ENCODE results near the gene ADAMTS17.
A peak's percentile ranks its signal among the peaks of the same experiment; 100 is the strongest.

Gene ADAMTS17

DNA sequence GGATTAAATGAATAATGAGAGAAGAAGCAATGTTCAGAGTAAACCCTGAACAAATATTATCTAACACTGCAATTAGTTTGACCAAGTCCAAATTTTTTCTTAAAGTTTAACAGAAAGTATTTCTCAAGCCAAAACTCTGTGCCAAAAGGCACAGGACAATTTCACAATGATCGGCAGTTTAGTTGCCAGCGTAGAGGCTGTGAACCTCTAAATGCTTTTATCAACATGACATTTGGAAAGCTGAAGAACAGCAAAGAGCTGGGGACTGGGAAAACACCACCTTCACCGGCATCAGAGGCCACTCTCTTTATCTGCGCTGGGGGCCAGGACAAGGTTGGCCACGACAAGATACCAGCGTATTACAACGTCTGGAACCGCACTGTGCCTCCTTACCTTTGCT, 125.6 kb downstream of the ADAMTS17 start:
- no peaks in the 10 kb centered on the region for H3K27me3 Mint-ChIP-seq (ENCODE audit: low read depth, poor library complexity)
- no peak for DNase-seq
- TF ChIP-seq, protein P1, sequence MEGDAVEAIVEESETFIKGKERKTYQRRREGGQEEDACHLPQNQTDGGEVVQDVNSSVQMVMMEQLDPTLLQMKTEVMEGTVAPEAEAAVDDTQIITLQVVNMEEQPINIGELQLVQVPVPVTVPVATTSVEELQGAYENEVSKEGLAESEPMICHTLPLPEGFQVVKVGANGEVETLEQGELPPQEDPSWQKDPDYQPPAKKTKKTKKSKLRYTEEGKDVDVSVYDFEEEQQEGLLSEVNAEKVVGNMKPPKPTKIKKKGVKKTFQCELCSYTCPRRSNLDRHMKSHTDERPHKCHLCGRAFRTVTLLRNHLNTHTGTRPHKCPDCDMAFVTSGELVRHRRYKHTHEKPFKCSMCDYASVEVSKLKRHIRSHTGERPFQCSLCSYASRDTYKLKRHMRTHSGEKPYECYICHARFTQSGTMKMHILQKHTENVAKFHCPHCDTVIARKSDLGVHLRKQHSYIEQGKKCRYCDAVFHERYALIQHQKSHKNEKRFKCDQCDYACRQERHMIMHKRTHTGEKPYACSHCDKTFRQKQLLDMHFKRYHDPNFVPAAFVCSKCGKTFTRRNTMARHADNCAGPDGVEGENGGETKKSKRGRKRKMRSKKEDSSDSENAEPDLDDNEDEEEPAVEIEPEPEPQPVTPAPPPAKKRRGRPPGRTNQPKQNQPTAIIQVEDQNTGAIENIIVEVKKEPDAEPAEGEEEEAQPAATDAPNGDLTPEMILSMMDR (IDR thresholded peaks at IDR 0.05): no peak
- no peak overlapping the region for H3K27ac Mint-ChIP-seq
- H3K4me3 Mint-ChIP-seq: no peak overlapping the region
- H3K9me3 Mint-ChIP-seq: no peaks in the 10 kb centered on the region
- peaks cover 63% of the 10 kb centered on the region for H3K4me1 Mint-ChIP-seq
- no peaks in the 10 kb centered on the region for H3K36me3 Mint-ChIP-seq (ENCODE audit: low read depth)

DNA sequence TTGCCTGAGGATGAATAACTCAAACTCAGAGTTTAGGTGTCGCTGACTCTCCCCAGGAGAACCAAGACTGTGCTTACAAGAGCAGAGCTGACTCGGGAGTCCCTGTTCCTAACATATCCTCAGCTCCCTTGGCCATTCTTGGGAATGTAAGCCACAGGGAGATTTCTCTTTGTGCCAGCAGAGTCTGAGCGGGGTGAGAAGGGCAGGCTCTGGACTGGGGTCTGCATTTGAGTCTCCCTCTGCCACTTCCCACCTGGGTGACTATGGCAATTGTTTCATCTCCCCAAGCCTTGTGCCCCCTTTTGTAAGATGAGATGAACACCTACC, 126.0 kb downstream of the ADAMTS17 start:
- Mint-ChIP-seq H3K36me3 (ENCODE audit: low read depth) (no peaks in the 10 kb centered on the region), H3K9me3 (no peaks in the 10 kb centered on the region), H3K4me1 (peaks cover 61% of the 10 kb centered on the region), H3K27me3 (ENCODE audit: low read depth, poor library complexity) (no peaks in the 10 kb centered on the region), H3K4me3 (no peak overlapping the region), H3K27ac (no peak overlapping the region)
- TF ChIP-seq, protein P1 (IDR thresholded peaks at IDR 0.05): no peak
- DNase-seq: no peak

DNA sequence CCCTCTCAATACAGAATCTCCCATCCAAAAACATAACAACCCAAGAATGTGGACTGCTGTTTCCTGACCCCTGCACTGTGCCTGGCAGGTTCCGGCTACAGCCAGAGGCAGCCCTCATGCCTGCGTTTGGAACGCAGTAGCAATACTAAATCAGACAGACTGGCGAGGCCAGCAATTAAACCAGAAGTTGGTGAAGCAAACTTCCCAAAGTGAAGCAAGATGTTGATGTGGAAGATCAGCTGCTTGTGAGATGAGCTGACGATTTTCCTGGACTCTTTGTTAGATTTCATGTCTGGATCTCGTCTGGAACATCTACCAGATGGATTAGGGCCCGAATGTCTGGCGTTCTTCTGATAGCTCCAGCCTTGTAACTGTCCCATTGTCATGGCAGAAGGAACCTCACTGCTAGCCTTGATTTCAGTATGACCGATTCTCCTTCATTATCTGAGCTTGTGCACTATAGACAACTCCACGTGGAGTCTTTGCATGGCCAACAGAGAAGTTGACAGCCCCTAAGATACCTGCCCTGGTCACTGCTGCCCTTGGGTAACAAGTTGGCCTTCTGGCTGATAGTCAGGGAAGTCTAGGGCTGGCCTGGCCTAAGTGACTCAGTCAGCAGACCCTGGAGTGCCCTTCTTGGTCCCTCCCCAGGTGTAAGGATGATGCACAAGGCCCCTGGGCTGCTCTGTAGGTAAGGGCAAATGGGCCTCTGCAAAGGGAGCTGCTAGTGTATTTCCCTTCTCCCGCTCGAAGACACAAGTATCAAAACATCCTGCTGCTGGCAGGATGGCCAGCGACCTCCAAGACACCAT, 126.5 kb downstream of the ADAMTS17 start:
- Mint-ChIP-seq H3K27ac (no peak overlapping the region), H3K4me1 (peaks cover 59% of the 10 kb centered on the region), H3K4me3 (no peak overlapping the region), H3K27me3 (ENCODE audit: low read depth, poor library complexity) (no peaks in the 10 kb centered on the region), H3K9me3 (no peaks in the 10 kb centered on the region), H3K36me3 (ENCODE audit: low read depth) (no peaks in the 10 kb centered on the region)
- no peak for DNase-seq
- TF ChIP-seq, protein P1 (IDR thresholded peaks at IDR 0.05): no peak

DNA sequence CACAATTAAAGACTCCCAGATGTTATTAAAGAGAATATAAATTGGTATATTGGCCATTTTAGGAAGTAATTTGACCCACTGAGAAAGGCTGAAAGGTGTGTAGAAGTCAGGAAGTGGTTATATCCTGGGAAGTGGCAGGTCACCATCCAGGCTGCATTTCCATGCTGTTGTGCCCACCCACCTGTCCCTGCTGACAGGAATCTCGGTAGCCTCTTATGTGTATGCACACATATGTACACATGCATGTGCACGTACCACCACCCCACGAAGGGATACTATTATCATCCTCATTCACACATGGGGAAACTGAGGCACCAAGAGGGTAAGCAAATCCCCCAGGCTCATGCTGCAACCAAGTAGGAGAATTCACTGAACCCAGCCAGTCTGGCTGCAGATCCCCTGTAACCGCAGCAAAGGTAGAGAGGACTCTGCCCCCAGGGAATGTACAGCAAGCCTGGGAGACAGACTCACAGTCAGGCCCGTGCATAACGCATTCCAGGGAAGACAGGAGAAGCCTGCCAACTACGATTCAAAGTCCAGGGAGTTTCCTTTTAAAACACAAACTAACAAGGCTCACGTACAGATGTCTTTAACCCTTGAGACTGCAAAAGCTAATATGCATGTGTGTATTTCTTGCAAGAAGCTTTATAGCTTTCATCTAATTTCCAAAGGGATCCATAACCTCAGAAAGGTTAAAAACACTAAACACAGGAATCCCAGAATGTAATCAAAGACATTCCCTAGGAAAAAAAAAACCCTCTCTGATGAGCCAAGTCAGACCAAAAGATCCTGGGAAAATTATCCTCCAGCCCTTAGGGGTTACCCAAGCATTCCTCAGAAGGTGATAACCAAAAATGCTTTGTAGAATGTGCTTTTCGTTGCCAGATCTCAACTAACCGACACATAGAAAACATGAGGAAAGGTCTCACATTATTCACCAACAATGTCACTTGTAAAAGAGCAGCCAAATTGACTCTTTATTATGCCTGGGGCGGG, 129.6 kb downstream of the ADAMTS17 start:
- H3K4me3 Mint-ChIP-seq: no peak overlapping the region
- H3K27me3 Mint-ChIP-seq (ENCODE audit: low read depth, poor library complexity): peaks cover 4% of the 10 kb centered on the region
- H3K9me3 Mint-ChIP-seq: no peaks in the 10 kb centered on the region
- peaks cover 76% of the 10 kb centered on the region for H3K4me1 Mint-ChIP-seq
- H3K27ac Mint-ChIP-seq: peak overlapping the region; percentile 61
- peak; percentile 16 for DNase-seq
- no peaks in the 10 kb centered on the region for H3K36me3 Mint-ChIP-seq (ENCODE audit: low read depth)
- TF ChIP-seq, protein P1 (IDR thresholded peaks at IDR 0.05): no peak

DNA sequence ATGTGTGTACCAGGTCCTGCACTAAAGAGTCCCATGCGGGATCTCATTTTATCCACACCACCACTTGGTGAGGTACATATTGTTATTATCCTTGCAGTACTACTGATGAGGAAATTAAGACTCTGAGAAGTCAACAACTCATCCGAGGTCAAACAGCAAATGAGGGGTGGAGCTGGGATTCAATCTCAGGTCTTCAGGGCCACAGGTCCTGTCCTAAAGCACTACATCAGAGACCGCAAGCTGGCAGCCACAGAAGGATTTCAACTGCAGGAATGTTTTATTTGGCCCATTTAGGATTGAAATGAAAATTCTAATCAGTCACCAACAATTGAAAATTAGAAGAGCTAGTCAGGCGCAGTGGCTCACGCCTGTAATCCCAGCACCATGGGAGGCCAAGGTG, 131.4 kb downstream of the ADAMTS17 start:
- Mint-ChIP-seq H3K27me3 (ENCODE audit: low read depth, poor library complexity) (peaks cover 11% of the 10 kb centered on the region), H3K27ac (no peak overlapping the region), H3K9me3 (peaks cover under 1% of the 10 kb centered on the region), H3K36me3 (ENCODE audit: low read depth) (no peaks in the 10 kb centered on the region), H3K4me3 (no peak overlapping the region), H3K4me1 (peaks cover 79% of the 10 kb centered on the region)
- DNase-seq: no peak
- TF ChIP-seq, protein P1 (IDR thresholded peaks at IDR 0.05): no peak
